Esophagus muscularis mucosa (tissue), 4 donors: ENCODE results near the gene TTLL12.

Experiments used
- CTCF ChIP-seq, 3 experiments: fragments of 200-600 bp in 2 of 3; fragments of 450-650 bp in 1 of 3; sonication (generic) in 2 of 3; IDR thresholded peaks; one replicate each; pipeline ENCODE4 v1.5.1; 2017 to 2019; ENCODE audit warnings: antibody characterized with exemption in 3 of 3, mild to moderate bottlenecking in 2 of 3, moderate library complexity in 1 of 3
- EP300 ChIP-seq: sonication (generic); formaldehyde crosslinking; IDR thresholded peaks from one replicate; pipeline ENCODE4 v1.6.1; 2017; ENCODE audit warnings: antibody characterized with exemption
- POLR2A ChIP-seq: fragments of 450-650 bp; IDR thresholded peaks from one replicate; pipeline ENCODE4 v1.6.1; 2017; ENCODE audit warnings: antibody characterized with exemption, moderate library complexity, mild to moderate bottlenecking, low read depth
- POLR2AphosphoS5 ChIP-seq, 2 donors: sonication (generic); formaldehyde crosslinking; IDR thresholded peaks; one replicate each; pipeline ENCODE4 v1.6.1; 2017; ENCODE audit warnings: antibody characterized with exemption in 2 of 2

GRCh38 chr22:43208703-43209522 is 22.0 kb upstream of the TTLL12 start:
- no peak for TF ChIP-seq CTCF (IDR thresholded peaks at IDR 0.05)
- TF ChIP-seq EP300, result no peak
- TF ChIP-seq POLR2AphosphoS5 (IDR thresholded peaks at IDR 0.05), result no peak
- TF ChIP-seq POLR2A, result no peak
